ENCODE measurements around the gene IQSEC1.

The IQSEC1 gene

GRCh38 chr3:13086531-13086981, 13.3 kb upstream of the IQSEC1 start:
- no peak for DNase-seq

- no peak for DNase-seq
Measured at GRCh38 chr3:13085846-13086179, 12.6 kb upstream of the IQSEC1 start.

GRCh38 chr3:13085081-13085845, 12.0 kb upstream of the IQSEC1 start:
- no peak for DNase-seq

- no peak for DNase-seq
Measured at GRCh38 chr3:13083898-13084297, 10.7 kb upstream of the IQSEC1 start.

- no peak for DNase-seq
Measured at GRCh38 chr3:13083254-13083653, 10.0 kb upstream of the IQSEC1 start.

- DNase-seq: no peak
Measured at GRCh38 chr3:13082677-13083076, 9.4 kb upstream of the IQSEC1 start.

- DNase-seq: no peak
Measured at GRCh38 chr3:13081603-13082360, 8.6 kb upstream of the IQSEC1 start.

GRCh38 chr3:13080591-13080990, 7.4 kb upstream of the IQSEC1 start:
- peak in 1 of 56 donors; percentile 9 for DNase-seq

- DNase-seq: no peak
Measured at GRCh38 chr3:13080026-13080425, 6.8 kb upstream of the IQSEC1 start.

GRCh38 chr3:13079510-13079909, 6.3 kb upstream of the IQSEC1 start:
- DNase-seq: no peak

- peak in 2 of 56 donors; percentile 32 to 40 for DNase-seq
Measured at GRCh38 chr3:13079051-13079450, 5.8 kb upstream of the IQSEC1 start.

GRCh38 chr3:13078163-13078905, 5.1 kb upstream of the IQSEC1 start:
- DNase-seq: peak in 42 of 56 donors; percentile 17 to 91 (median 64)

GRCh38 chr3:13077431-13078162, 4.4 kb upstream of the IQSEC1 start:
- peak in 49 of 56 donors; percentile 15 to 81 (median 57) for DNase-seq

- DNase-seq: peak in 1 of 56 donors; percentile 9
Measured at GRCh38 chr3:13075986-13076654, 2.9 kb upstream of the IQSEC1 start.

- DNase-seq: no peak
Measured at GRCh38 chr3:13075318-13075717, 2.1 kb upstream of the IQSEC1 start.

GRCh38 chr3:13074006-13074375, 762 bp upstream of the IQSEC1 start:
- no peak for DNase-seq

GRCh38 chr3:13072600-13073325, 466 bp downstream of the IQSEC1 start:
- peak in 30 of 56 donors; percentile 30 to 83 (median 64) for DNase-seq

GRCh38 chr3:13072239-13072599, 1.0 kb downstream of the IQSEC1 start:
- DNase-seq: peak in 38 of 56 donors; percentile 22 to 80 (median 58)

- no peak for DNase-seq
Measured at GRCh38 chr3:13071695-13072094, 1.5 kb downstream of the IQSEC1 start.
